GM21576 (cell line): ENCODE measurements around the gene TRRAP.

Experiments
- ATAC-seq: cut with Tn5 transposase; IDR thresholded peaks from one replicate; pipeline ENCODE4 v1.9.1; 2021; ENCODE audit warnings: mild to moderate bottlenecking, moderate library complexity; ENCODE audit not compliant: unreplicated experiment

The TRRAP gene

DNA sequence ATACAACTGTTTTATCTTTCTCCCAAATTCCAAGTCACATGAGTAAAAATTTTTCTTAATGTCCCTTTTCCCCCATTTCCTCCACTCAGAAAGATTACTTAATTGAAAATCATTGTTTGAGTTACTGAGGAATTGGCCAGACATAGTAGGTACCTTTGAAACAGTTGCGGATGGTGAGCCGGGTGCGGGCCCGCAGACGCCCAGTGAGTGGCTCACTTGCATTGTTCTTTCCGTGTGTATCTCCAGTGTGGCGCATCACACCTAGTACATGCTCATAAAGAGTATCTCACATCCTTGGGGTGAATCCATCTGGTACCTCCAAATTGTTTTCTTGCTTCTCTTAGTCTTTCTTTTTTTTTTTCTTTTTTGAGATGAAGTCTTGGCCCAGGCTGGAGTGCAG, 14.3 kb downstream of the TRRAP start:
- ATAC-seq = no peak

DNA sequence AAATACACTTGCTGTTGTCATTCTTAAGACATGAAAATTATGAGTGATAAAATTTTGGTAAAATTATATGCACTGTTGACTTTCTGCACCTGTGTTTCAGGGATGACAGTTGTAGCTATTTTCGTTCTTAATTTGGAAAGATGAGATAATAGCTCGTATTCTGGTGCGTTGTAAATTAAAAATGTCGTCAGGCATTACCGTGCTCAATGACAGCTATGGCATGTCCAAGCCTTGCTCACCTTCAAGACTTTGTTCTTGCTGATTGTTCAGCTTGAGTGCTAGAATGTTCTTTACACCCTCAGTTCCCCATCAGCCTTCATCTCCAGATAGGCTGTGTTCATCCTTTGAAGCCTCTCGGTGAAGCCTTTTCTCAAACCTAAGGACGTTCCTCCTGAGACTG, 21.5 kb downstream of the TRRAP start:
- no peak for ATAC-seq

DNA sequence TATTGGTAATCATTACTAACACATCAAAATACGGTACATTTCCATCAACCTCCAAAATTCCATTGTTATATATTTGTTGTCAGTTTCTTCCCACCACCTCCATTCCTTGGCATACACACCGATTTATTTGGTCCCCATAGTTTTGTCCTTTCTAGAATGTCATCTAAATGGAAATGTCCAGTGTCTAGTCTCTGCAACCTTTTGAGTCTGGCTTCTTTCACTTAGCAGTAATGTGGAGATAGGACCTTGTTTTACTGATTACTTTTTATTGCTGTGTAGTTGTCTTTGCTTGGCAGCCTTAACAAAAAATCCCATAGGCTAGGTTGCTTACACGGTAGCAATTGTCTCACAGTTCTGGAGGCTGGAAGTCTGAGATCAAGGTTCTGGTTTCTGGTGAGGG, 22.5 kb downstream of the TRRAP start:
- no peak for ATAC-seq

DNA sequence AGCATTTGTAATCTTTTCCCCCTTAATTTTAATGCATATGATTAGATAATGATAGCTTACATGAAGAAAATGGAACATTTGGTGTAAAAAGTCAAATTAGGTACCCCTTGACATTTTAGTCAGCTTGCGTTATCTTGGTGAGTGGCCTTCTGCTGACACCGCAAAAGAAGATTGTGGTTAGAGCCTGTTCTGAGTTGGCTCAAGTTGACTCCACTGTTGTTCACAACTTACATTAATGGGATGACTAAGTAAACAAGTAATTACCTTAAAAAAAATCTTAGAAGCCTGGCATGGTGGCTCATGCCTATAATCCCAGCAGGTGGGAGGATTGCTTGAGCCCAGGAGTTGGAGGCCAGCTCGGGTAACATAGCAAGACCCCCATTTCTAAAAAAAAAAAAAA, 24.2 kb downstream of the TRRAP start:
- ATAC-seq = no peak

DNA sequence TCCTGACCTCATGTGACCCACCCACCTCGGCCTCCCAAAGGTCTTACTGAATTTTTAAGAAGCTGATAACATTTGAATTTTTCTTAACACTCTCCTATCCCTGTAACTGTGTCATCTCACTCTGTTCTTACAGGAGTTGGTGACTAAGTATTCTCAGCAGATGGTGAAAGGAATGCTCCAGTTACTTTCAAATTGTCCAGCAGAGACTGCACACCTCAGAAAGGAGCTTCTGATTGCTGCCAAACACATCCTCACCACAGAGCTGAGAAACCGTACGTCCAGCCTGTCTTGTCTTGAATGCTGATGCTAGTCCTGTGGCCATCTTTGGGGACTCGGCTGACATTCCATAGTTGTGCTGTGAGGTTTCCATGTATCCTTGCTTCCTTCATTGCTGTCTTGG, 24.9 kb downstream of the TRRAP start:
- ATAC-seq = no peak

GRCh38 chr7:98907570-98907969, 29.2 kb downstream of the TRRAP start:
- no peak for ATAC-seq

DNA sequence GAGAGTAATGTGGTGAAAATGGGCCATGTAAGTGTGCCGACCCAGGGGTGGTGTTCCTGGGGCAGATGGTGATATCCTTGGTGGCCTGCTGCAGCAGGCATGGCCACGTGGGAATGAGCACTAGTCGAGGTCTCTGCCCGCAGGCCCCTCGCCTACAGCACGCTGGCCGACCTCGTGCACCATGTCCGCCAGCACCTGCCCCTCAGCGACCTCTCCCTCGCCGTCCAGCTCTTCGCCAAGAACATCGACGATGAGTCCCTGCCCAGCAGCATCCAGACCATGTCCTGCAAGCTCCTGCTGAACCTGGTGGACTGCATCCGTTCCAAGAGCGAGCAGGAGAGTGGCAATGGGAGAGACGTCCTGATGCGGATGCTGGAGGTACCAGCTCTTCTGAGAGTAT, 30.3 kb downstream of the TRRAP start:
- ATAC-seq = no peak

DNA sequence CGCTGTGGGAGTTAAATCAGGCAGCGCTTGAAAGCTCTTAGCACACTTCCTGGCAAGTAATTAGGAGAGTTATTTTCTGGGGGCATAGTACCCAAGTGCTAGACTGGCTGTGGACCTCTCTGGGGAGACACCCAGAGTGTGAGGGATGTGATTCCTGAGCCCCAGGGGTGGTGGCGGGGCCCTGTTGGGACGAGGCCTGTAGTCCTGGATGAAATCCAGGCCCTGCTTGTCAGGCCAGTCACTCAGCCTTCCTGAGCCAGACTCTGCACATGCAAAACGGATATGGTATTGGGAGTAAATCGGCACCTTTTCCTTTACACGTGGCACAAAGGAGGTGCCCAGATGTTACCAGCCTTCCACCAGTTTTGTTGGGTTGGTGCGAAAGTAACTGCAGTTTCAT, 31.2 kb downstream of the TRRAP start:
- ATAC-seq = no peak

GRCh38 chr7:98910427-98910826, 32.1 kb downstream of the TRRAP start:
- ATAC-seq = no peak

DNA sequence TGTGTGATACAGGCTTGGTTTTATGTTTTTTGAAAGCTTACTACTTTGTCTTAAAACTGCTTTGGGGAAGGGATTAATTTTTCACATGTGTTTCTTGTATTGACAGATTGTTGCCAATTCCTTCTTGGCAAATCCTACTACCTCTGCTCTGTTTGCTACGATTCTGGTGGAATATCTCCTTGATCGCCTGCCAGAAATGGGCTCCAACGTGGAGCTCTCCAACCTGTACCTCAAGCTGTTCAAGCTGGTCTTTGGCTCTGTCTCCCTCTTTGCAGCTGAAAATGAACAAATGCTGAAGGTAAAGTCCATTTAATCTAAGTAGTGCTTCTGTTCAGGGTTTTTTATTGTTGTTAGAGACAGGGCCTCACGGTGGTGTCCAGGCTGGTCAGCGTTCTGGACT, 33.6 kb downstream of the TRRAP start:
- no peak for ATAC-seq

GRCh38 chr7:98913026-98913425, 34.7 kb downstream of the TRRAP start:
- no peak for ATAC-seq

DNA sequence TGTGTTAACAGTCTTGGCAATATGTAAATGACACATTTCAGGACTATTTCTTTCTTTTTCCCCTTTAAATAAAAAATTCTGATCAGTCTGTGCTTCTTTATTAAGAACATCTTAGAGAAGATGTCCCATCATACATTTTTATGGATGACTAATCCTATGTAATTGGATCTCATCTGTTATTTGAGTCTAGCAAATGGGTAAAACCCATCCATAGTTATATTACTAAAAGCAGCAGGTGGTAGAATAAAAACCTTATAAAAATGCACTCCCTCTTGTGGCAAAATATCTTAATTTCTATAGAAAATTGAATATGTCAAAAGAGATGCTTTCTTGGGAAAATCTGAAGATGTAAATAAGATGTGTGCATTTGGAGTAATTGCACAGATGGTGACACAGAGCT, 35.3 kb downstream of the TRRAP start:
- no peak for ATAC-seq

- ATAC-seq = no peak
Measured at GRCh38 chr7:98917331-98917730, 39.0 kb downstream of the TRRAP start.

DNA sequence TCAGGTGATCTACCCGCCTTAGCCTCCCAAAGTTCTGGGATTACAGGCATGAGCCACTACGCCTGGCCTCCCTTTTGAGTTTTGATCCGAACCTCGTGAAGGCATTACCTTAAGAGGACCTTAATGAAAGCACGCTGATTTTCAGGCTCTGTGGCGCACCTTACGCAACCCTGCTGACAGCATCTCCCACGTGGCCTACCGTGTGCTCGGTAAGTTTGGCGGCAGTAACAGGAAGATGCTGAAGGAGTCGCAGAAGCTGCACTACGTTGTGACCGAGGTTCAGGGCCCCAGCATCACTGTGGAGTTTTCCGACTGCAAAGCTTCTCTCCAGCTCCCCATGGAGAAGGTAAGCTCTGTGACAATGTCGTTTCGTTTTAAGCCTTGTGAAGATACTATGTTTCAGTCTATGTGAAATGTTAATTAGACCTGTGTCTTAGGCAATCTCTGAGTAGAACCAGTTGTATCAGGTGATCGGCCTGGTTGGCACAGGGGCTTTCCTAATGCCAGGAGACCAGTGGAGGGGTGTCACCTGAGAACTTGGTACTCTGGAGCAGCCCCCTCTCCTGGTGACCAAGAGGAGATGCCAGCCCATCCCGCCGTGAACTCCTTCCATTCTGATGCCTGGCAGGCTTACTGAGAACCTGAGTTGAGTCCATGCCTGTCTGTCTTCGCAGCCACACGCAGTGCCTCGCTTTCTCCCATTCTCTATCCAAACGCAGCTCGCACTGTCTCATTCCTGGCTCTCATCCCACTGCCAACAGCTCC, 43.5 kb downstream of the TRRAP start:
- ATAC-seq = no peak

GRCh38 chr7:98922392-98923187, 44.3 kb downstream of the TRRAP start:
- no peak for ATAC-seq

DNA sequence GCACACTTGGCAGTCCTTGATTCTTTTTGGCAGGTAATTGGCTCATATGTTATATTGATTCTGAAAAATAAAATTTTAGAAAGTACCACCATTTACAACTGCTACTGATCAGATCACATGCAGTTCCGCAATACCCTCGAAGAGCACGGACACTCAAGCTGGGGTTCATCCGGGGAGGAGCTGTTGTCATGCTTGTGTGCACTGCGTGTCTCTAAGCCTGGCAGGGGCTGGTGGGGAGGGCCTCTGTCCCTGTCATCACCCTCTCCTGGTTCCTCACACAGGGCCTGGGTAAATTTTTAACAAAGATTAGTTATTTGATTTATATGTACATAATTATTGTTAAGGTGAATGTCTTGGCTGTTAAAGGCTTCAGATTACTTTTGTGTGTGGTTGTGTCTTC, 45.2 kb downstream of the TRRAP start:
- ATAC-seq = no peak

GRCh38 chr7:98927125-98927524, 48.8 kb downstream of the TRRAP start:
- no peak for ATAC-seq

DNA sequence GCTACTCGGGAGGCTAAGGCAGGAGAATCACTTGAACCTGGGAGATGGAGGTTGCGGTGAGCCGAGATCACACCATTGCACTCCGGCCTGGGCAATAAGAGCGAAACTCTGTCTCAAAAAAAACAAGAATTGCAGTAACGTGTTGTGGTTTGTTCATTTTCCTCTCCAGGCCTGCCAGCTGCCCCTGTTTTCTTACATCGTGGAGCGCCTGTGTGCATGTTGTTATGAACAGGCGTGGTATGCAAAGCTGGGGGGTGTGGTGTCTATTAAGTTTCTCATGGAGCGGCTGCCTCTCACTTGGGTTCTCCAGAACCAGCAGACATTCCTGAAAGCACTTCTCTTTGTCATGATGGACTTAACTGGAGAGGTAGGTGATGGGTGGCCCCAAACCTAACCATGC, 52.1 kb downstream of the TRRAP start:
- peak; percentile 34 for ATAC-seq

DNA sequence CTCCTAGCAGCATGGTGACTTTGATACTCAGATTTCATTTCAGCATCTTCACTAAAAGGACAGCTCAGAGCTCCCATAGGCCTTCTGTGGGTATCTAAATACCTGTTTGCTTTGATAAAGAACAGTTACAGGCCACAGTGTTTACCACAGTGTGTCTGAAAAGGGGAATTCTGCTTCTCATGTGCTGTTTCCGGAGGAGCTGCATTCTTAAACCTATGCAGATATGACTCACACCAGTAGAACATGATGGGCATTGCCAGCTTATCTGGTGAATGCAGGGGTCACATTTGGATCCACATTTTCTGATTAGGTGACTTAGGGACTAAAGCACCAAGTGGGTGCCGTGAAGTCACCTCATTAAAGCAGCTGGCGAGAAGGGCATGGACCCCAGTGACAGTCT, 52.6 kb downstream of the TRRAP start:
- ATAC-seq = peak; percentile 84

- no peak for ATAC-seq
Measured at GRCh38 chr7:98933321-98933720, 55.0 kb downstream of the TRRAP start.

DNA sequence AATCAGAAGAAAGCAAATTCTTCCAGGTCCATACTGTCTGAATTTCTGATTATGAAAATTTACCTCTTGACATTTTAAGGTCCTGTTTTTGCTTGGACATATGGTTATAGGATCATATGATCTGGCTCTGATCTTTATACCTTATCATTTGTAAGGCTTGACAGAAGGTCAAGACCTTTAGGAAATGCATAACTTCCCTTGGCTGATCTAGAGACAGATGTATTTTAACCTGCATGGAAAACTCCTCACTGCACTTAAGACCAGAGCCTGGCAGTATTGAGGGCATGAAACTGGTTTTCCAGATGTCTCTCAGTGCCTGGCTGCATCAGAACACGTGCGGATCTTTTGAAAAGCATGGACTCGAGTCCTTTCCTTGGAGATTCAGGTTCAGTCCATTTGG, 55.9 kb downstream of the TRRAP start:
- ATAC-seq = no peak

DNA sequence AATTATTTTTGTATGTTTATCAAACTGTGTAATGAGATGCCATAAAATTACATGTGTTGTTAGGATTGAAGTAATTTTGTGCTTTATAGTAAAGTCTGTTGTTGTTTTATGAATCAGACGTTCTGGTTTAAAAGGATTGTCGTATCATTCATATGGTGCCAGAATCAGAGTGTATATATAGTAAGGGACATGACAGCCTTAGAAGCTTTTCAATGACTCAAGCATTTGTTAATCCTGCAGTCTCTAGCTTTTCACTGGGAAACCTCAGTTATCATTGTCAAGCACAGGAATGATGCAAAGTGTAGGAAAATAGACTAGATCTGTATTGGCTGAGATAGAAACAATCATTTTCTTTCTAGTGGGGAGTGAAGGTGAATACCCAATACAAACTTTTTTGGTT, 57.5 kb downstream of the TRRAP start:
- ATAC-seq = no peak
